ENCODE results near the gene SULT1C4.

GRCh38 chr2:108404784-108405397 is 27.1 kb downstream of the SULT1C4 start:
- TF ChIP-seq CTCF (IDR thresholded peaks at IDR 0.05), result no peak
- no peak for TF ChIP-seq POLR2A (IDR thresholded peaks at IDR 0.05)
